Breast epithelium (tissue), 4 donors: ENCODE data around the gene AQR. TPM values are rescaled to one million over a fixed set of nuclear protein-coding genes. Genes with fewer than 3 reads are reported as not detected.

Experiments
- DNase-seq, 2 donors: peaks; one replicate each; pipeline ENCODE4 v3.0.0-alpha.2; 2019; ENCODE audit warnings: low spot score in 2 of 2
- H3K27ac ChIP-seq, 2 donors: fragments of 200-600 bp; sonication (generic) in 1 of 2; one replicate each; pipeline ENCODE4 v1.5.1; 2016 to 2019; ENCODE audit warnings: mild to moderate bottlenecking in 1 of 2
- H3K27me3 ChIP-seq, 2 donors: fragments of 200-600 bp; sonication (generic) in 1 of 2; one replicate each; pipeline versions ENCODE4 v1.5.1 to v1.6.0; 2017 to 2019; ENCODE audit warnings: control low read depth in 1 of 2, mild to moderate bottlenecking in 1 of 2
- H3K36me3 ChIP-seq: fragments of 200-600 bp; one replicate; pipeline ENCODE4 v1.5.1; 2019
- H3K4me1 ChIP-seq, 2 donors: fragments of 200-600 bp; sonication (generic); one replicate each; pipeline ENCODE4 v1.5.1; 2016 to 2019; ENCODE audit warnings: control low read depth in 1 of 2
- H3K4me3 ChIP-seq, 3 donors: fragments of 200-600 bp; sonication (generic); 1 replicate in 2 of 3; 2 replicates in 1 of 3; pipeline ENCODE4 v1.5.1; 2016 to 2019; ENCODE audit warnings: mild to moderate bottlenecking in 3 of 3, moderate library complexity in 2 of 3
- H3K9me3 ChIP-seq, 2 donors: fragments of 200-600 bp; sonication (generic) in 1 of 2; one replicate each; pipeline ENCODE4 v1.5.1; 2016 to 2019; ENCODE audit warnings: control low read depth in 1 of 2
- CTCF ChIP-seq, 3 donors: fragments of 450-650 bp; IDR thresholded peaks; one replicate each; pipeline ENCODE4 v1.5.1; 2016 to 2017; ENCODE audit warnings: antibody characterized with exemption in 3 of 3, mild to moderate bottlenecking in 3 of 3, moderate library complexity in 3 of 3
- POLR2A ChIP-seq: fragments of 450-650 bp; IDR thresholded peaks from one replicate; pipeline ENCODE4 v1.6.1; 2016; ENCODE audit warnings: antibody characterized with exemption, mild to moderate bottlenecking, moderate library complexity
- POLR2AphosphoS5 ChIP-seq, 3 donors: sonication (generic); formaldehyde crosslinking; IDR thresholded peaks; one replicate each; pipeline ENCODE4 v1.6.1; 2017; ENCODE audit warnings: antibody characterized with exemption in 3 of 3
- intact Hi-C: fragments of 100-400 bp; cut with DNase I; formaldehyde crosslinking; loops from one replicate; pipeline ENCODE4 v1.15.1; 2023; ENCODE audit warnings: low total_unique reads
- total RNA-seq, 3 donors: library from RNA; depleted of rRNA; stranded (reverse); fragments of >200 nt; gene quantifications; one replicate each; pipeline ENCODE4 v1.1.0, GENCODE V29; 2016

The AQR gene
- total RNA-seq, 3 donors from 2014 or later: 23.0 to 51.4 (median 34.4) TPM

DNA sequence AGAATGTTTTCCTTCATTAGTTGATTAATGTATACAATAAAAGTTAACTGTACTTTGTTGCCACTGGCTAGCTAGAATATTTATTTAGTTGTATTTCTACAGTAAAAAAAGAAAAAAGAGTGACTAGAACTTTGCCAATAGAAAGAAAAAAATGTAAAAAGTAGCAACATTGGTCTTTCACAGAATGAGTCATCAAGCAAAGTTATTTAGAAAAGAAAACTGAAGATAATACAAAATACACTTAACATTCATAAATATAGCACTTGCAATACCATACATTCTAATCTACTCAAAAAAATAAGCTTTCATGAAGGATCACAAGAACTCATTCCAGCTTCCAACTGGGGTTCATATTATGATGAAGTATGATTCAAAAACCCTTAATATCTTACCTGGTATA is 83.4 kb downstream of the AQR start:
- Histone ChIP-seq H3K27ac (no peak overlapping the region), H3K4me1 (no peaks in the 10 kb centered on the region), H3K27me3 (no peaks in the 10 kb centered on the region), H3K4me3 (no peak overlapping the region), H3K9me3 (no peaks in the 10 kb centered on the region), H3K36me3 (no peaks in the 10 kb centered on the region)
- TF ChIP-seq POLR2A: no peak
- no peak for DNase-seq
- intact Hi-C loops: no loop called here

- no peak for DNase-seq
- Histone ChIP-seq H3K36me3 (no peaks in the 10 kb centered on the region), H3K27me3 (no peaks in the 10 kb centered on the region), H3K9me3 (no peaks in the 10 kb centered on the region), H3K4me3 (no peak overlapping the region), H3K27ac (no peak overlapping the region), H3K4me1 (no peaks in the 10 kb centered on the region)
- no peak for TF ChIP-seq CTCF (IDR thresholded peaks at IDR 0.05)
- no peak for TF ChIP-seq POLR2AphosphoS5 (IDR thresholded peaks at IDR 0.05)
- no peak for TF ChIP-seq POLR2A
- intact Hi-C loops: no loop called here
Measured at GRCh38 chr15:34883633-34884032, 85.9 kb downstream of the AQR start.

GRCh38 chr15:34883042-34883441 is 86.5 kb downstream of the AQR start:
- intact Hi-C loops: no loop called here
- H3K27me3 ChIP-seq: no peaks in the 10 kb centered on the region
- no peaks in the 10 kb centered on the region for H3K36me3 ChIP-seq
- TF ChIP-seq POLR2A: no peak
- no peak for TF ChIP-seq CTCF (IDR thresholded peaks at IDR 0.05)
- TF ChIP-seq POLR2AphosphoS5 (IDR thresholded peaks at IDR 0.05): no peak
- H3K4me1 ChIP-seq: no peaks in the 10 kb centered on the region
- H3K9me3 ChIP-seq: no peaks in the 10 kb centered on the region
- no peak for DNase-seq
- H3K27ac ChIP-seq: no peak overlapping the region
- H3K4me3 ChIP-seq: no peak overlapping the region

DNA sequence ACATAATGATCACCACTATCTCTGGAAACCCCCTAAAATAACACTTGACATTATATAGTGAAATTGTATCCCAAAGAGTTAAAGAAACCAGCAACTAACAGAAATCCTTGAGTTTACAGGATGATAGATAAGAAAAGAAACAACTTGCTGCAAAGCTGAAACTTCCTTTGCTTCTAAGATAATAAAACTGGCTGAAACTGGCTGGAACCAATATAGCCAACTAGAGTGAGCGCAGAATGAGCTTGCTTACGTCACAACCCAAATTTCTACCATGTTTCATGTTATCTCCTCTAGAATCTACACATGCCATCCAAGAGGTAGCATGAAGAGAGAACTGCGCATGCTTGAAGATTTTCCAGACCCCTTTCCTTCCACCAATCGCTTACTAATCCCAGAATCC is 90.4 kb downstream of the AQR start:
- intact Hi-C loops: no loop called here

GRCh38 chr15:34876640-34877039 is 92.9 kb downstream of the AQR start:
- Histone ChIP-seq H3K4me3 (no peak overlapping the region), H3K9me3 (no peaks in the 10 kb centered on the region), H3K27me3 (no peaks in the 10 kb centered on the region), H3K27ac (no peak overlapping the region), H3K4me1 (no peaks in the 10 kb centered on the region), H3K36me3 (peaks cover 4% of the 10 kb centered on the region)
- no peak for DNase-seq
- intact Hi-C loops: no loop called here
- TF ChIP-seq CTCF (IDR thresholded peaks at IDR 0.05): no peak
- no peak for TF ChIP-seq POLR2AphosphoS5 (IDR thresholded peaks at IDR 0.05)
- TF ChIP-seq POLR2A: no peak

More for the DNA sequence above, 90.4 kb downstream of the AQR start:
- TF ChIP-seq POLR2A: no peak
- no peak for TF ChIP-seq POLR2AphosphoS5 (IDR thresholded peaks at IDR 0.05)
- no peak for TF ChIP-seq CTCF (IDR thresholded peaks at IDR 0.05)
- no peaks in the 10 kb centered on the region for H3K4me1 ChIP-seq
- H3K9me3 ChIP-seq: no peaks in the 10 kb centered on the region
- no peak for DNase-seq
- no peaks in the 10 kb centered on the region for H3K36me3 ChIP-seq
- no peak overlapping the region for H3K4me3 ChIP-seq
- H3K27me3 ChIP-seq: no peaks in the 10 kb centered on the region
- no peak overlapping the region for H3K27ac ChIP-seq

GRCh38 chr15:34869110-34869509 is 100.4 kb downstream of the AQR start:
- H3K27ac ChIP-seq: no peak overlapping the region
- no peak overlapping the region for H3K4me3 ChIP-seq
- TF ChIP-seq POLR2AphosphoS5 (IDR thresholded peaks at IDR 0.05) (no peak), CTCF (IDR thresholded peaks at IDR 0.05) (no peak)
- H3K36me3 ChIP-seq: peaks cover 4% of the 10 kb centered on the region
- no peaks in the 10 kb centered on the region for H3K9me3 ChIP-seq
- H3K4me1 ChIP-seq: no peaks in the 10 kb centered on the region
- no peak for DNase-seq
- H3K27me3 ChIP-seq: no peaks in the 10 kb centered on the region
- intact Hi-C loops: no loop called here
